Liver (tissue), 9 donors: Measurements from ENCODE around the gene SEC61G. TPM values are rescaled to one million over a fixed set of nuclear protein-coding genes. Genes with fewer than 3 reads are reported as not detected.

Source experiments
- DNase-seq: peaks from one replicate; pipeline ENCODE4 v3.0.0-alpha.2; 2017; ENCODE audit warnings: low spot score
- H3K27ac ChIP-seq, 2 donors: one replicate each; pipeline ENCODE4 v1.7.0; 2013; ENCODE audit warnings: inconsistent platforms in 2 of 2, low read length in 2 of 2, control low read depth in 1 of 2, low read depth in 1 of 2, mild to moderate bottlenecking in 1 of 2
- H3K27me3 ChIP-seq, 4 donors: one replicate each; pipeline versions ENCODE4 v1.6.1 to v1.7.0; 2013; ENCODE audit warnings: low read length in 3 of 4, inconsistent platforms in 1 of 4, mild to moderate bottlenecking in 1 of 4, moderate library complexity in 1 of 4; ENCODE audit not compliant: control insufficient read depth in 4 of 4, insufficient read depth in 4 of 4
- H3K36me3 ChIP-seq, 4 donors: one replicate each; pipeline versions ENCODE4 v1.6.1 to v1.7.0; 2013; ENCODE audit warnings: low read length in 3 of 4, mild to moderate bottlenecking in 3 of 4, low read depth in 1 of 4, moderate library complexity in 1 of 4; ENCODE audit not compliant: control insufficient read depth in 4 of 4, insufficient read depth in 3 of 4
- H3K4me1 ChIP-seq, 4 donors: one replicate each; pipeline versions ENCODE4 v1.6.1 to v1.7.0; 2013; ENCODE audit warnings: low read length in 3 of 4, mild to moderate bottlenecking in 3 of 4, moderate library complexity in 1 of 4; ENCODE audit not compliant: control insufficient read depth in 4 of 4, insufficient read depth in 4 of 4
- H3K4me3 ChIP-seq, 3 donors: one replicate each; pipeline versions ENCODE4 v1.6.1 to v1.7.0; 2013; ENCODE audit warnings: low read length in 3 of 3, control low read depth in 1 of 3, low read depth in 1 of 3, mild to moderate bottlenecking in 1 of 3
- H3K9ac ChIP-seq, 2 donors: one replicate each; pipeline ENCODE4 v1.7.0; 2013; ENCODE audit warnings: low read length in 2 of 2, mild to moderate bottlenecking in 2 of 2, moderate library complexity in 2 of 2, control low read depth in 1 of 2, low read depth in 1 of 2
- H3K9me3 ChIP-seq, 4 donors: one replicate each; pipeline versions ENCODE4 v1.6.1 to v1.7.0; 2013; ENCODE audit warnings: low read length in 3 of 4; ENCODE audit not compliant: control insufficient read depth in 4 of 4
- ATF3 ChIP-seq: IDR thresholded peaks from 2 replicates; pipeline ENCODE4 v1.6.1; 2016; ENCODE audit warnings: antibody characterized with exemption
- EGR1 ChIP-seq, 2 donors: IDR thresholded peaks; 2 replicates each; pipeline ENCODE4 v1.6.1; 2016 to 2018; ENCODE audit warnings: antibody characterized with exemption in 2 of 2, low read depth in 2 of 2
- FOXA1 ChIP-seq: IDR thresholded peaks from 2 replicates; pipeline ENCODE4 v1.6.1; 2016; ENCODE audit warnings: antibody characterized with exemption
- FOXA2 ChIP-seq: IDR thresholded peaks from 2 replicates; pipeline ENCODE4 v1.6.1; 2016; ENCODE audit warnings: antibody characterized with exemption
- GABPA ChIP-seq, 2 donors: IDR thresholded peaks in 1 of 2; conservative IDR thresholded peaks in 1 of 2; 2 replicates each; pipeline ENCODE4 v1.6.1; 2016; ENCODE audit warnings: antibody characterized with exemption in 2 of 2, mild to moderate bottlenecking in 1 of 2, moderate library complexity in 1 of 2
- HNF4G ChIP-seq: IDR thresholded peaks from 2 replicates; pipeline ENCODE4 v1.6.1; 2016; ENCODE audit warnings: antibody characterized with exemption
- JUND ChIP-seq, 2 donors: IDR thresholded peaks; 2 replicates each; pipeline ENCODE4 v1.6.1; 2016; ENCODE audit warnings: antibody characterized with exemption in 2 of 2
- MAX ChIP-seq: IDR thresholded peaks from 2 replicates; pipeline ENCODE4 v1.6.1; 2016; ENCODE audit warnings: antibody characterized with exemption
- NR2F2 ChIP-seq: IDR thresholded peaks from 2 replicates; pipeline ENCODE4 v1.6.1; 2016; ENCODE audit warnings: antibody characterized with exemption
- RAD21 ChIP-seq, 2 donors: IDR thresholded peaks; 2 replicates each; pipeline ENCODE4 v1.6.1; 2016; ENCODE audit warnings: antibody characterized with exemption in 2 of 2, mild to moderate bottlenecking in 2 of 2
- REST ChIP-seq: IDR thresholded peaks from 2 replicates; pipeline ENCODE4 v1.6.1; 2016; ENCODE audit warnings: antibody characterized with exemption, mild to moderate bottlenecking
- RXRA ChIP-seq, 2 donors: IDR thresholded peaks; 2 replicates each; pipeline ENCODE4 v1.6.1; 2017 to 2018; ENCODE audit warnings: antibody characterized with exemption in 2 of 2, mild to moderate bottlenecking in 1 of 2
- SP1 ChIP-seq: IDR thresholded peaks from 2 replicates; pipeline ENCODE4 v1.6.1; 2018; ENCODE audit warnings: antibody characterized with exemption, mild to moderate bottlenecking
- TAF1 ChIP-seq: conservative IDR thresholded peaks from 2 replicates; pipeline ENCODE4 v1.6.1; 2016; ENCODE audit warnings: antibody characterized with exemption, mild to moderate bottlenecking
- YY1 ChIP-seq: IDR thresholded peaks from 2 replicates; pipeline ENCODE4 v1.6.1; 2016; ENCODE audit warnings: antibody characterized with exemption, mild to moderate bottlenecking
- ZBTB33 ChIP-seq: IDR thresholded peaks from 2 replicates; pipeline ENCODE4 v1.6.1; 2016; ENCODE audit warnings: antibody characterized with exemption
- WGBS: extraction: QIAGEN DNeasy Blood & Tissue Kit; methylation state at CpG from one replicate; pipeline ENCODE4 v1.1.7; 2013; 5-methylcytosine and 5-hydroxymethylcytosine counted together
- polyA plus RNA-seq, 2 donors: library from polyadenylated mRNA; stranded (reverse) in 1 of 2; unstranded in 1 of 2; fragments of 200-250 nt in 1 of 2; fragments of >200 nt in 1 of 2; fragmentation: Nextera tagmentation in 1 of 2; extraction: Ambion mirVana in 1 of 2; gene quantifications; one replicate each; pipeline versions ENCODE4 v1.2.1 to v1.2.3, GENCODE V29; 2013 to 2015
- total RNA-seq, 2 donors: library from RNA; depleted of rRNA; stranded (reverse); fragments of >200 nt; gene quantifications; one replicate each; pipeline ENCODE4 v1.2.3, GENCODE V29; 2014
- donor health status: healthy.
- donor health status: healthy.
- donor health status: healthy.
- donor health status: healthy.
- donor health status: healthy.

SEC61G gene
- total and polyA plus RNA-seq, 4 donors, result 57.0 to 329 (median 227) TPM

GRCh38 chr7:54738737-54739136, 20.3 kb downstream of the SEC61G start:
- no peaks in the 10 kb centered on the region for H3K9me3 ChIP-seq
- TF ChIP-seq FOXA1, result no peak
- no peak for TF ChIP-seq EGR1 (IDR thresholded peaks at IDR 0.05; ENCODE audit: low read depth in 2 of 2)
- no peak for TF ChIP-seq NR2F2
- no peak for TF ChIP-seq JUND (IDR thresholded peaks at IDR 0.05)
- TF ChIP-seq GABPA (IDR thresholded peaks at IDR 0.05 in 1 of 2, conservative IDR thresholded peaks at IDR 0.05 in 1 of 2), result no peak
- no peak for TF ChIP-seq MAX
- no peak for TF ChIP-seq SP1
- no peak for TF ChIP-seq ATF3
- TF ChIP-seq FOXA2, result no peak
- TF ChIP-seq HNF4G, result no peak
- TF ChIP-seq RAD21 (IDR thresholded peaks at IDR 0.05), result no peak
- TF ChIP-seq TAF1, result no peak

GRCh38 chr7:54729107-54729506, 29.9 kb downstream of the SEC61G start:
- no peak for DNase-seq
- TF ChIP-seq FOXA2, result no peak
- TF ChIP-seq JUND (IDR thresholded peaks at IDR 0.05), result no peak
- 92% methylated on average over 1 of the region's 1 CpG for WGBS

More at GRCh38 chr7:54738737-54739136, 20.3 kb downstream of the SEC61G start:
- Histone ChIP-seq H3K4me1 (no peaks in the 10 kb centered on the region), H3K36me3 (no peaks in the 10 kb centered on the region), H3K27ac (no peak overlapping the region), H3K9ac (no peak overlapping the region), H3K4me3 (no peak overlapping the region), H3K27me3 (no peaks in the 10 kb centered on the region)
- 92% methylated on average over 1 of the region's 1 CpG for WGBS
- DNase-seq, result no peak

GRCh38 chr7:54728411-54728810, 30.6 kb downstream of the SEC61G start:
- no peak for TF ChIP-seq YY1
- no peak for TF ChIP-seq ATF3
- no peak for TF ChIP-seq SP1
- no peak for TF ChIP-seq JUND (IDR thresholded peaks at IDR 0.05)
- no peak for TF ChIP-seq REST
- TF ChIP-seq ZBTB33, result no peak
- no peak for TF ChIP-seq RAD21 (IDR thresholded peaks at IDR 0.05)
- no peak for TF ChIP-seq MAX
- no peak for TF ChIP-seq NR2F2
- no peak for TF ChIP-seq HNF4G
- no peak for TF ChIP-seq RXRA (IDR thresholded peaks at IDR 0.05)
- TF ChIP-seq FOXA2, result no peak
- no peak for TF ChIP-seq EGR1 (IDR thresholded peaks at IDR 0.05; ENCODE audit: low read depth in 2 of 2)
- TF ChIP-seq TAF1, result no peak
- no peak for TF ChIP-seq GABPA (IDR thresholded peaks at IDR 0.05 in 1 of 2, conservative IDR thresholded peaks at IDR 0.05 in 1 of 2)
- TF ChIP-seq FOXA1, result no peak
- H3K9me3 ChIP-seq, result no peaks in the 10 kb centered on the region
- H3K4me3 ChIP-seq, result no peak overlapping the region
- H3K9ac ChIP-seq, result no peak overlapping the region
- no peak overlapping the region for H3K27ac ChIP-seq
- H3K36me3 ChIP-seq, result no peaks in the 10 kb centered on the region
- H3K27me3 ChIP-seq, result no peaks in the 10 kb centered on the region
- DNase-seq, result no peak
- no peaks in the 10 kb centered on the region for H3K4me1 ChIP-seq
- WGBS, result 44% methylated on average over 4 of the region's 4 CpGs

More at GRCh38 chr7:54729107-54729506, 29.9 kb downstream of the SEC61G start:
- Histone ChIP-seq H3K36me3 (no peaks in the 10 kb centered on the region), H3K9ac (no peak overlapping the region), H3K9me3 (no peaks in the 10 kb centered on the region), H3K27me3 (no peaks in the 10 kb centered on the region), H3K4me3 (no peak overlapping the region), H3K4me1 (no peaks in the 10 kb centered on the region), H3K27ac (no peak overlapping the region)
